Small intestine (tissue), 7 donors: ENCODE data around the gene ZNF683. TPM values are rescaled to one million over a fixed set of nuclear protein-coding genes. Genes with fewer than 3 reads are reported as not detected.
A peak's percentile ranks its signal among the peaks of the same experiment; 100 is the strongest.

Experiments
- DNase-seq, 2 donors: peaks; one replicate each; pipeline versions ENCODE4 v3.0.0 to v3.0.0-alpha.2; 2013
- FAIRE-seq: peaks from 2 replicates; lab custom pipeline; 2012; peaks lifted over from hg19 to GRCh38; lab: Jason Lieb, UNC
- H3K27ac ChIP-seq, 3 donors: one replicate each; pipeline ENCODE4 v1.5.1; 2013; ENCODE audit warnings: low read length in 2 of 3, mild to moderate bottlenecking in 2 of 3, control low read depth in 1 of 3, inconsistent platforms in 1 of 3, low read depth in 1 of 3, moderate library complexity in 1 of 3
- H3K27me3 ChIP-seq, 3 donors: one replicate each; pipeline ENCODE4 v1.6.1; 2013; ENCODE audit warnings: low read length in 3 of 3, inconsistent platforms in 1 of 3; ENCODE audit not compliant: control insufficient read depth in 3 of 3, insufficient read depth in 3 of 3
- H3K36me3 ChIP-seq, 3 donors: one replicate each; pipeline ENCODE4 v1.6.1; 2013; ENCODE audit warnings: low read length in 3 of 3, inconsistent platforms in 1 of 3, low read depth in 1 of 3, mild to moderate bottlenecking in 1 of 3, moderate library complexity in 1 of 3; ENCODE audit not compliant: control insufficient read depth in 3 of 3, insufficient read depth in 2 of 3
- H3K4me1 ChIP-seq, 3 donors: one replicate each; pipeline ENCODE4 v1.6.1; 2013; ENCODE audit warnings: low read length in 2 of 3, inconsistent platforms in 1 of 3, low read depth in 1 of 3, mild to moderate bottlenecking in 1 of 3, moderate library complexity in 1 of 3; ENCODE audit not compliant: control insufficient read depth in 3 of 3, insufficient read depth in 2 of 3
- H3K4me3 ChIP-seq, 3 donors: one replicate each; pipeline ENCODE4 v1.5.1; 2013; ENCODE audit warnings: low read length in 3 of 3, control low read depth in 1 of 3, inconsistent platforms in 1 of 3, low read depth in 1 of 3, mild to moderate bottlenecking in 1 of 3, moderate library complexity in 1 of 3
- H3K9me3 ChIP-seq, 2 donors: one replicate each; pipeline ENCODE4 v1.6.1; 2013; ENCODE audit warnings: low read depth in 1 of 2, low read length in 1 of 2; ENCODE audit not compliant: control insufficient read depth in 2 of 2, insufficient read depth in 1 of 2
- WGBS, 3 donors: extraction: QIAGEN DNeasy Blood & Tissue Kit; methylation state at CpG; one replicate each; pipeline ENCODE4 v1.1.7; 2013; 5-methylcytosine and 5-hydroxymethylcytosine counted together
- polyA plus RNA-seq, 4 donors: library from polyadenylated mRNA; stranded (reverse) in 3 of 4; unstranded in 1 of 4; fragments of 200-250 nt in 3 of 4; fragments of 120-200 nt in 1 of 4; gene quantifications; one replicate each; pipeline versions ENCODE4 v1.2.1 to v1.2.3, GENCODE V29; 2013
- donor health status: healthy with polysubstance abuse.
- donor health status: control.
- donor health status: control.
- donor health status: Bipolar disorder and iron deficiency.
- donor health status: healthy.

The ZNF683 gene
- polyA plus RNA-seq, 4 donors = 0.07 to 0.13 TPM; not detected in 2

- Histone ChIP-seq H3K27ac (no peak overlapping the region), H3K4me1 (no peaks in the 10 kb centered on the region), H3K36me3 (no peaks in the 10 kb centered on the region), H3K27me3 (peaks cover 0 to 20% (median 2%) of the 10 kb centered on the region in 3 donors), H3K4me3 (no peak overlapping the region), H3K9me3 (peaks cover 0 to 3% of the 10 kb centered on the region in 2 donors)
- no peak for DNase-seq
- no peak for FAIRE-seq
- WGBS, 3 donors = 90 to 99% (median 94%) methylated on average over 3 of the region's 3 CpGs
These were observed 4.1 kb downstream of the ZNF683 start for GRCh38 chr1:26368486-26368885.

GRCh38 chr1:26368006-26368405 is 4.5 kb downstream of the ZNF683 start:
- Histone ChIP-seq H3K27me3 (peaks cover 0 to 20% (median 2%) of the 10 kb centered on the region in 3 donors), H3K9me3 (peaks cover 0 to 3% of the 10 kb centered on the region in 2 donors), H3K36me3 (no peaks in the 10 kb centered on the region), H3K4me1 (no peaks in the 10 kb centered on the region), H3K4me3 (no peak overlapping the region), H3K27ac (no peak overlapping the region)
- no peak for FAIRE-seq
- WGBS, 3 donors = 74 to 76% (median 75%) methylated on average over 4 of the region's 4 CpGs
- no peak for DNase-seq

DNA sequence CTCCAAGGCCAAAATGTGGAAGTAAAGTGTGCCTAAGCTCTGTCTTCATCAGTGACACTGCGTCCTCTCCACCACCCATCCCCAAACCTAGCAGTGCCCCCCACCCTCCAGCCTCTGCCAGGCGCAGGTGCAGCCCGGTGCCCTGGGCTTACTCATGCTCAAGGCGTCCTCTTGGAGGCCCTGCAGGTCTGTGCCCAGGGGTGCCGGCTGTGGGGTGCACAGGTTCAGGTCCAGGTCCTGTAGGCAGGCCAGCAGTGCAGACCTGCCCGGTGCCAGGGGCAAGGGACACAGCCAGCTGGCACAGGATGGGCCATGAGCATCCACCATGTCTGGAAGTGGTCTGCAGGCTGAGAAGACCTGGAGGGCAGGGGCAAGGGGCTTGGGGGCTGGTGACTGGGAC is 5.1 kb downstream of the ZNF683 start:
- Histone ChIP-seq H3K4me1 (no peaks in the 10 kb centered on the region), H3K36me3 (no peaks in the 10 kb centered on the region), H3K4me3 (no peak overlapping the region), H3K27me3 (peaks cover 0 to 20% (median 2%) of the 10 kb centered on the region in 3 donors), H3K9me3 (peaks cover 0 to 3% of the 10 kb centered on the region in 2 donors), H3K27ac (no peak overlapping the region)
- FAIRE-seq (no peak), DNase-seq (no peak)
- 71 to 87% (median 86%) methylated on average over 6 of the region's 6 CpGs for WGBS, 3 donors

DNA sequence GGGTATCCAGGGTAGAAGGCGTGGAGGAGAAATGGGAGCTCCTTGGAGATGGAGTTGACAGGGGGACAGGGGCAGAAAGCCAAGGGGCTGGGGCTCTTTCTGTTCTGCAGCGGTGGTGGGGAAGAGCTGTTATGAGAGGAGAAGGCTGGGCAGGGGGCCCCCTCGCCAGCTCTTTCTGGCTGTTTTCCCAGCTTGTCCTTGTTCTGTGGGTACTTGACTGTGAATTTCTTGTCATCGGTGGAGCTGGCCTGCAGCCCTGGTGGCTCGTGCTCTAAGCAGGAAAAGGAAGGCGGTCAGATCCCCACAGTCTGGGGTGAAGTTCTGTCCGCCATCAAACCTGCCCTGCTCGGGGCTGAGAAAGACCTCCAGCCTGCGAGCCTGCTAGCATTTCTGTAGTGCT is 7.6 kb downstream of the ZNF683 start:
- H3K36me3 ChIP-seq = no peaks in the 10 kb centered on the region
- FAIRE-seq (no peak), DNase-seq (no peak)
- no peak overlapping the region for H3K27ac ChIP-seq
- no peak overlapping the region for H3K4me3 ChIP-seq
- peaks cover 0 to 24% (median 6%) of the 10 kb centered on the region in 3 donors for H3K27me3 ChIP-seq
- 44 to 60% (median 55%) methylated on average over 9 of the region's 9 CpGs for WGBS, 3 donors
- H3K4me1 ChIP-seq = peaks cover 0 to 10% (median 0%) of the 10 kb centered on the region in 3 donors
- no peaks in the 10 kb centered on the region for H3K9me3 ChIP-seq

DNA sequence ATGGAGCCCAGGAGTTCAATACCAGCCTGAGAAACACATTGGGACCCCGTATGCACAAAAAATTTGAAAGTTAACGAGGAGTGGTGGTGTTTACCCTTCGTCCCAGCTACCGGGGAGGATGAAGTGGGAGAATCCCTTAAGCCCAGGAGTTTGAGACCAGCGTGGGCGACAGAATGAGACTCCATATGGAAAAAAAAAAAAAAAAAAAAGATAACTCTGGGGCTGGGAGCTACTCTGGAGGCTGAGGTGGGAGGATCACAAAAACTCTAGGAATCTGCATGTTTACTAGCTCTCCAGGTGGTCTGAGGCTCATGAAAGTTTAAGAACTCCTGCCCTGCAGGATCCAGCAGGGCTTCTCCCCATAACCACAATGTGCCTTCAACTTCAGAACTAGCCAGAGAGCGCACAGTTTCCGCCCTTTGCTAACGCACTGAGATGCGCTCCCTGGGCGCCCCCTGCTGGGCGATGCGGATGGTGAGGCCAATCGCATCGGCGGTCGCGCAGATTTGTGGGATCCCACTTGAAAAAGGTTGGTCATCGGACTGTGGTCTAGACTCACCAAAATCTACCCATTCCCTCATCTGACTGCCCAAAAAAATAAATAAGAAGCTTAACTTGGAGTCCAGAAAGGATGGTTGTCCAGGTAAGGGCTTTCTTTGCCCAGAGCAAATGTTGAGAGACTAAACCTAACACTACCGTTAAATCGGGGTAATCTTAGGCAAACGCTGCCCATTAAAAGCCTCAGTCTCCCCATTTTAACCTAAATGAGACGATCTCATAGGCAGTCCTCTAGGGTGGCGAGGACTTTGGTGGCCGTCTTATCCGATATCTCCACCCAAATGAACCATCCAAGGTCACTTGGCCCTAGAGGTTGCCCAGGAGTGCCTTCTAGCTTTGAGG is 8.8 kb downstream of the ZNF683 start:
- FAIRE-seq = no peak
- WGBS, 3 donors = 22 to 35% (median 28%) methylated on average over 26 of the region's 26 CpGs
- H3K9me3 ChIP-seq = no peaks in the 10 kb centered on the region

DNA sequence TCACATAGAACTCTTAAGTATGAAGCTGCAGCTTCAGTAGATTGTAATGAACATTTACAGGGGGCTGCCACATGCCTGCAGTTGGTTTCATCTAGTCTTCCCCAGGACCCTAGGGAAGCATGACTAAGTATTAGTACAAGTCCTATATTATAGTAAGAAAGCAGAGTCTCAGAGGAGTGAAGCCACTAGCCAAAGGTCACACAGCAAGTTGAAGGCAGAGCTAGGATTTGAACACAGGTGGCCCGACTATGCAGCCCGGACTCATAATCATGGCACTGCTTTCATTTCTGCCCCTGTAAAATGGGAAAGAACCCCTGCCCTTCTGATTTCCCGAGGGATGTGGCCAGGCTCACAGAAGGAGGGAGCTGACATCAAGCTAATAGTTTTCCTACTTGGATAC is 10.2 kb downstream of the ZNF683 start:
- Histone ChIP-seq H3K9me3 (no peaks in the 10 kb centered on the region), H3K27ac (no peak overlapping the region), H3K36me3 (no peaks in the 10 kb centered on the region), H3K4me1 (peaks cover 0 to 33% (median 0%) of the 10 kb centered on the region in 3 donors), H3K4me3 (no peak overlapping the region), H3K27me3 (peaks cover 0 to 23% (median 6%) of the 10 kb centered on the region in 3 donors)
- WGBS, 3 donors = 86 to 95% (median 89%) methylated on average over 3 of the region's 3 CpGs
- DNase-seq (no peak), FAIRE-seq (no peak)

More for the DNA sequence above, 8.8 kb downstream of the ZNF683 start:
- H3K36me3 ChIP-seq = no peaks in the 10 kb centered on the region
- H3K27ac ChIP-seq = no peak overlapping the region
- H3K4me1 ChIP-seq = peaks cover 0 to 18% (median 0%) of the 10 kb centered on the region in 3 donors
- peaks cover 0 to 23% (median 6%) of the 10 kb centered on the region in 3 donors for H3K27me3 ChIP-seq
- DNase-seq = peak; percentile 83 to 90
- H3K4me3 ChIP-seq = no peak overlapping the region

- WGBS, 3 donors = 84 to 91% (median 88%) methylated on average over 12 of the region's 12 CpGs
- Histone ChIP-seq H3K4me3 (no peak overlapping the region), H3K27ac (no peak overlapping the region), H3K27me3 (peaks cover 0 to 23% (median 6%) of the 10 kb centered on the region in 3 donors), H3K36me3 (no peaks in the 10 kb centered on the region), H3K9me3 (no peaks in the 10 kb centered on the region), H3K4me1 (peaks cover 0 to 38% (median under 1%) of the 10 kb centered on the region in 3 donors)
- DNase-seq (no peak), FAIRE-seq (no peak)
These were observed 10.9 kb downstream of the ZNF683 start for GRCh38 chr1:26361605-26362122.

GRCh38 chr1:26360807-26361604 is 11.5 kb downstream of the ZNF683 start:
- FAIRE-seq (no peak), DNase-seq (peak in 1 of 2 donors; percentile 12)
- H3K27ac ChIP-seq = no peak overlapping the region
- H3K36me3 ChIP-seq = no peaks in the 10 kb centered on the region
- no peaks in the 10 kb centered on the region for H3K9me3 ChIP-seq
- H3K27me3 ChIP-seq = peaks cover 0 to 23% (median 6%) of the 10 kb centered on the region in 3 donors
- peaks cover 0 to 44% (median 5%) of the 10 kb centered on the region in 3 donors for H3K4me1 ChIP-seq
- WGBS, 3 donors = 47 to 64% (median 51%) methylated on average over 20 to 27 of the region's 27 CpGs
- H3K4me3 ChIP-seq = peak overlapping the region in 1 of 3 donors; percentile 26
